Mesendoderm (in vitro differentiated cells): ENCODE measurements around the gene CAMTA1.
A peak's percentile ranks its signal among the peaks of the same experiment; 100 is the strongest.

Source experiments
- DNase-seq: peaks from one replicate; pipeline ENCODE4 v3.0.0; 2013
- H2AK5ac ChIP-seq: 2 replicates; pipeline ENCODE4 v1.6.1; 2013; ENCODE audit warnings: low read length, inconsistent platforms
- H2BK120ac ChIP-seq: 2 replicates; pipeline ENCODE4 v1.6.1; 2013; ENCODE audit warnings: low read depth, mild to moderate bottlenecking, low read length, moderate library complexity, mixed read lengths
- H2BK15ac ChIP-seq: replicated peaks from 2 replicates; pipeline ENCODE4 v1.6.1; 2013; ENCODE audit warnings: low read depth, mild to moderate bottlenecking, moderate library complexity
- H2BK5ac ChIP-seq: 2 replicates; pipeline ENCODE4 v1.6.1; 2013; ENCODE audit warnings: low read length, inconsistent platforms
- H3K18ac ChIP-seq: 2 replicates; pipeline ENCODE4 v1.6.1; 2013; ENCODE audit warnings: mild to moderate bottlenecking, low read length, mixed read lengths
- H3K23ac ChIP-seq: one replicate; pipeline ENCODE4 v1.6.1; 2013; ENCODE audit warnings: low read length
- H3K27ac ChIP-seq: 2 replicates; pipeline ENCODE4 v1.5.1; 2013; ENCODE audit warnings: low read depth, mild to moderate bottlenecking, inconsistent platforms, low read length, moderate library complexity
- H3K27me3 ChIP-seq: 2 replicates; pipeline ENCODE4 v1.6.1; 2013; ENCODE audit warnings: low read length, control low read depth, mild to moderate bottlenecking, inconsistent platforms; ENCODE audit not compliant: insufficient read depth, poor library complexity
- H3K36me3 ChIP-seq: 2 replicates; pipeline ENCODE4 v1.6.1; 2013; ENCODE audit warnings: low read length, inconsistent platforms; ENCODE audit not compliant: control insufficient read depth, insufficient read depth
- H3K4ac ChIP-seq: one replicate; pipeline ENCODE4 v1.6.1; 2013; ENCODE audit warnings: low read depth, mild to moderate bottlenecking, low read length, moderate library complexity
- H3K4me1 ChIP-seq: 2 replicates; pipeline ENCODE4 v1.6.1; 2013; ENCODE audit warnings: low read depth, low read length, inconsistent platforms; ENCODE audit not compliant: control insufficient read depth
- H3K4me2 ChIP-seq: 2 replicates; pipeline ENCODE4 v1.6.1; 2013; ENCODE audit warnings: low read length
- H3K4me3 ChIP-seq: 2 replicates; pipeline ENCODE4 v1.5.1; 2013; ENCODE audit warnings: mild to moderate bottlenecking, low read length
- H3K56ac ChIP-seq: one replicate; pipeline ENCODE4 v1.6.1; 2013; ENCODE audit warnings: low read length
- H3K79me1 ChIP-seq: 2 replicates; pipeline ENCODE4 v1.6.1; 2013; ENCODE audit warnings: low read length, inconsistent platforms
- H3K79me2 ChIP-seq: 2 replicates; pipeline ENCODE4 v1.6.1; 2013; ENCODE audit warnings: mild to moderate bottlenecking, low read length; ENCODE audit not compliant: control insufficient read depth, insufficient read depth
- H3K9ac ChIP-seq: 2 replicates; pipeline ENCODE4 v1.6.1; 2013; ENCODE audit warnings: low read length, inconsistent platforms
- H4K5ac ChIP-seq: one replicate; pipeline ENCODE4 v1.6.1; 2013; ENCODE audit warnings: low read length
- H4K8ac ChIP-seq: one replicate; pipeline ENCODE4 v1.6.1; 2013; ENCODE audit warnings: low read depth, mild to moderate bottlenecking, control low read depth, low read length, moderate library complexity
- WGBS: extraction: QIAGEN DNeasy Blood & Tissue Kit; methylation state at CpG from one replicate; pipeline ENCODE4 v1.1.7; 2013; ENCODE audit warnings: low lambda C conversion rate, missing lambda C conversion rate; ENCODE audit not compliant: insufficient coverage; ENCODE audit errors: extremely low coverage; 5-methylcytosine and 5-hydroxymethylcytosine counted together

The CAMTA1 gene

GRCh38 chr1:6986281-6986680, 201.0 kb downstream of the CAMTA1 start:
- H2BK5ac ChIP-seq = no peak overlapping the region
- H3K27me3 ChIP-seq = no peaks in the 10 kb centered on the region
- H2BK120ac ChIP-seq = no peak overlapping the region
- no peak for DNase-seq
- peaks cover 2% of the 10 kb centered on the region for H3K4me1 ChIP-seq
- H3K79me2 ChIP-seq = no peaks in the 10 kb centered on the region
- H3K4me3 ChIP-seq = no peak overlapping the region
- no peak overlapping the region for H3K18ac ChIP-seq
- H2AK5ac ChIP-seq = no peak overlapping the region
- no peak overlapping the region for H3K4ac ChIP-seq
- H3K27ac ChIP-seq = no peak overlapping the region
- H3K4me2 ChIP-seq = no peak overlapping the region
- no peak overlapping the region for H4K8ac ChIP-seq
- H3K56ac ChIP-seq = no peak overlapping the region
- no peak overlapping the region for H2BK15ac ChIP-seq
- no CpG with 5 or more reads among the region's 8 CpGs for WGBS
- no peak overlapping the region for H3K23ac ChIP-seq
- no peak overlapping the region for H4K5ac ChIP-seq
- H3K36me3 ChIP-seq = no peaks in the 10 kb centered on the region
- H3K9ac ChIP-seq = no peak overlapping the region
- no peaks in the 10 kb centered on the region for H3K79me1 ChIP-seq

- no CpG with 5 or more reads among the region's 9 CpGs for WGBS
- Histone ChIP-seq H3K56ac (no peak overlapping the region), H3K4me1 (peaks cover 2% of the 10 kb centered on the region)
Measured at GRCh38 chr1:6987940-6988339, 202.7 kb downstream of the CAMTA1 start.

GRCh38 chr1:6988796-6989195, 203.5 kb downstream of the CAMTA1 start:
- Histone ChIP-seq H3K4ac (no peak overlapping the region), H3K27ac (no peak overlapping the region), H3K4me2 (no peak overlapping the region), H3K18ac (no peak overlapping the region), H2AK5ac (no peak overlapping the region), H3K79me2 (no peaks in the 10 kb centered on the region), H2BK5ac (no peak overlapping the region), H4K5ac (no peak overlapping the region), H4K8ac (no peak overlapping the region), H3K36me3 (no peaks in the 10 kb centered on the region), H3K56ac (no peak overlapping the region), H2BK120ac (no peak overlapping the region), H2BK15ac (no peak overlapping the region), H3K27me3 (no peaks in the 10 kb centered on the region), H3K4me3 (no peak overlapping the region), H3K4me1 (peaks cover 2% of the 10 kb centered on the region), H3K23ac (no peak overlapping the region), H3K9ac (no peak overlapping the region), H3K79me1 (no peaks in the 10 kb centered on the region)
- no CpG with 5 or more reads among the region's 3 CpGs for WGBS
- no peak for DNase-seq

More at GRCh38 chr1:6987940-6988339, 202.7 kb downstream of the CAMTA1 start:
- Histone ChIP-seq H2BK5ac (no peak overlapping the region), H3K4me2 (no peak overlapping the region), H4K8ac (no peak overlapping the region), H2AK5ac (no peak overlapping the region), H3K27me3 (no peaks in the 10 kb centered on the region), H3K36me3 (no peaks in the 10 kb centered on the region), H3K79me1 (no peaks in the 10 kb centered on the region), H3K4ac (no peak overlapping the region), H3K23ac (no peak overlapping the region), H4K5ac (no peak overlapping the region), H3K79me2 (no peaks in the 10 kb centered on the region), H3K27ac (no peak overlapping the region), H3K18ac (no peak overlapping the region), H2BK15ac (no peak overlapping the region), H2BK120ac (no peak overlapping the region), H3K9ac (no peak overlapping the region), H3K4me3 (no peak overlapping the region)
- no peak for DNase-seq

GRCh38 chr1:6989212-6990159, 204.2 kb downstream of the CAMTA1 start:
- no peak overlapping the region for H3K27ac ChIP-seq
- no peak overlapping the region for H2BK15ac ChIP-seq
- DNase-seq = peak; percentile 62

GRCh38 chr1:6991266-6991665, 206.0 kb downstream of the CAMTA1 start:
- H3K4me2 ChIP-seq = no peak overlapping the region
- no peak overlapping the region for H2BK15ac ChIP-seq
- H3K79me2 ChIP-seq = no peaks in the 10 kb centered on the region
- no peaks in the 10 kb centered on the region for H3K79me1 ChIP-seq
- H3K27me3 ChIP-seq = no peaks in the 10 kb centered on the region
- DNase-seq = no peak
- H2AK5ac ChIP-seq = no peak overlapping the region
- no peak overlapping the region for H3K4me3 ChIP-seq
- no peak overlapping the region for H2BK5ac ChIP-seq
- H3K4ac ChIP-seq = no peak overlapping the region
- no peak overlapping the region for H3K56ac ChIP-seq
- no peak overlapping the region for H3K9ac ChIP-seq
- no peak overlapping the region for H4K8ac ChIP-seq
- no peaks in the 10 kb centered on the region for H3K36me3 ChIP-seq
- H2BK120ac ChIP-seq = no peak overlapping the region
- no peak overlapping the region for H3K23ac ChIP-seq
- H3K4me1 ChIP-seq = peaks cover 2% of the 10 kb centered on the region
- H4K5ac ChIP-seq = no peak overlapping the region
- no CpG with 5 or more reads among the region's 1 CpG for WGBS
- H3K27ac ChIP-seq = no peak overlapping the region
- H3K18ac ChIP-seq = no peak overlapping the region

More at GRCh38 chr1:6989212-6990159, 204.2 kb downstream of the CAMTA1 start:
- Histone ChIP-seq H2BK5ac (no peak overlapping the region), H3K4me1 (peaks cover 2% of the 10 kb centered on the region), H2AK5ac (no peak overlapping the region), H2BK120ac (no peak overlapping the region), H3K9ac (no peak overlapping the region), H3K4ac (no peak overlapping the region), H3K18ac (no peak overlapping the region), H4K5ac (no peak overlapping the region), H3K79me2 (no peaks in the 10 kb centered on the region), H3K27me3 (no peaks in the 10 kb centered on the region), H3K36me3 (no peaks in the 10 kb centered on the region), H3K56ac (no peak overlapping the region), H3K4me2 (no peak overlapping the region), H3K23ac (no peak overlapping the region), H3K4me3 (no peak overlapping the region), H3K79me1 (no peaks in the 10 kb centered on the region), H4K8ac (no peak overlapping the region)
- WGBS = no CpG with 5 or more reads among the region's 13 CpGs
